HepG2 (cell line): ENCODE measurements around the gene SCRG1. TPM values are rescaled to one million over a fixed set of nuclear protein-coding genes. Genes with fewer than 3 reads are reported as not detected.
A peak's percentile ranks its signal among the peaks of the same experiment; 100 is the strongest.

Source experiments
- ARID5B ChIP-seq: IDR thresholded peaks from 2 replicates; pipeline ENCODE4 v1.4.0; 2020; ENCODE audit warnings: mild to moderate bottlenecking, missing genetic modification reagents
- ASH2L ChIP-seq: fragments of 300-600, 200-600 bp; sonication (generic); IDR thresholded peaks from 2 replicates; pipeline ENCODE4 v1.7.0; 2017; ENCODE audit warnings: low read depth, mild to moderate bottlenecking, moderate library complexity, mixed read lengths, low read length; ENCODE audit not compliant: insufficient read length
- FLYWCH1 ChIP-seq: sonication (generic); formaldehyde crosslinking; IDR thresholded peaks from 2 replicates; pipeline ENCODE4 v1.8.1; 2023; ENCODE audit warnings: mild to moderate bottlenecking, missing genetic modification reagents
- HOXA5 ChIP-seq: sonication (generic); formaldehyde crosslinking; IDR thresholded peaks from 2 replicates; pipeline ENCODE4 v1.4.0; 2020; ENCODE audit warnings: missing genetic modification reagents
- HOXD1 ChIP-seq: sonication (generic); formaldehyde crosslinking; IDR thresholded peaks from 2 replicates; pipeline ENCODE4 v1.5.0; 2020; ENCODE audit warnings: missing genetic modification reagents
- MAZ ChIP-seq, 2 experiments: sonication (generic) in 1 of 2; formaldehyde crosslinking in 1 of 2; IDR thresholded peaks; 2 replicates each; pipeline versions ENCODE4 v1.5.0 to v1.6.1; 2012 to 2020; ENCODE audit warnings: low read depth in 2 of 2, mild to moderate bottlenecking in 2 of 2, borderline replicate concordance in 1 of 2, improper control_type of control experiment in 1 of 2, low read length in 1 of 2, missing genetic modification reagents in 1 of 2, moderate library complexity in 1 of 2
- NCOA5 ChIP-seq: sonication (generic); formaldehyde crosslinking; IDR thresholded peaks from 2 replicates; pipeline ENCODE4 v1.4.0; 2020; ENCODE audit warnings: missing genetic modification reagents
- PCBP1 ChIP-seq: fragments of 200-400 bp; formaldehyde crosslinking; IDR thresholded peaks from 2 replicates; pipeline ENCODE4 v1.6.1; 2017; ENCODE audit warnings: mild to moderate bottlenecking, low read depth, low read length, borderline replicate concordance
- PHF21A ChIP-seq: sonication (generic); formaldehyde crosslinking; IDR thresholded peaks from 2 replicates; pipeline ENCODE4 v1.5.0; 2020; ENCODE audit warnings: mild to moderate bottlenecking, missing genetic modification reagents
- RBM39 ChIP-seq: fragments of 200-400 bp; formaldehyde crosslinking; IDR thresholded peaks from one replicate; pipeline ENCODE4 v1.6.1; 2018; ENCODE audit warnings: antibody characterized with exemption, mild to moderate bottlenecking, low read depth, low read length; ENCODE audit not compliant: poor library complexity, severe bottlenecking
- SIX4 ChIP-seq: sonication (generic); formaldehyde crosslinking; IDR thresholded peaks from 2 replicates; pipeline ENCODE4 v1.4.0; 2020; ENCODE audit warnings: missing genetic modification reagents
- TARDBP ChIP-seq: sonication (generic); formaldehyde crosslinking; IDR thresholded peaks from 2 replicates; pipeline ENCODE4 v1.8.0; 2022; ENCODE audit warnings: mild to moderate bottlenecking, missing genetic modification reagents
- YEATS2 ChIP-seq: sonication (generic); formaldehyde crosslinking; IDR thresholded peaks from 2 replicates; pipeline ENCODE4 v1.4.0; 2020; ENCODE audit warnings: missing genetic modification reagents, borderline replicate concordance
- ZIK1 ChIP-seq: sonication (generic); formaldehyde crosslinking; IDR thresholded peaks from 2 replicates; pipeline ENCODE4 v1.5.0; 2020; ENCODE audit warnings: mild to moderate bottlenecking, low read depth, missing genetic modification reagents, borderline replicate concordance
- ZNF335 ChIP-seq: sonication (generic); formaldehyde crosslinking; IDR thresholded peaks from 2 replicates; pipeline ENCODE4 v1.4.0; 2020; ENCODE audit warnings: missing genetic modification reagents
- ZNF557 ChIP-seq: sonication (generic); formaldehyde crosslinking; IDR thresholded peaks from 2 replicates; pipeline ENCODE4 v1.4.0; 2020; ENCODE audit warnings: missing genetic modification reagents
- ZNF558 ChIP-seq: sonication (generic); formaldehyde crosslinking; IDR thresholded peaks from 2 replicates; pipeline ENCODE4 v1.9.0; 2022; ENCODE audit warnings: mild to moderate bottlenecking, missing genetic modification reagents, borderline replicate concordance
- ZNF644 ChIP-seq: IDR thresholded peaks from 2 replicates; pipeline ENCODE4 v1.6.1; 2016; ENCODE audit warnings: low read depth
- polyA plus RNA-seq, 8 experiments: library from polyadenylated mRNA; depleted of rRNA in 3 of 8; stranded (reverse) in 7 of 8; unstranded in 1 of 8; fragments of >200 nt; fragmentation: Illumina TruSeq in 4 of 8; extraction: Trizol in 4 of 8; gene quantifications; 2 replicates each; pipeline versions ENCODE4 v1.2.1 to v1.2.3, GENCODE V29; 2011 to 2016; ENCODE audit warnings: low read depth in 4 of 8, missing spikeins in 1 of 8, mixed read lengths in 1 of 8; ENCODE audit not compliant: insufficient read depth in 1 of 8
- total RNA-seq, 5 experiments: library from RNA; depleted of rRNA; stranded (reverse); fragments of >200 nt; fragmentation: Illumina TruSeq; extraction: Trizol; gene quantifications; 2 replicates each; pipeline ENCODE4 v1.2.3, GENCODE V29; 2016; ENCODE audit warnings: low read depth in 1 of 5
- TF ChIP-seq, protein P1 (sequence below): IDR thresholded peaks from 2 replicates; pipeline ENCODE4 v1.6.1; 2016; ENCODE audit warnings: missing biosample characterization, missing genetic modification reagents, low read depth

The SCRG1 gene
- total and polyA plus RNA-seq, 2 of the 13 experiments (the other 11 are each of a cell fraction or from before 2014, with no cell fraction given), result not detected

- TF ChIP-seq ZIK1 (CRISPR knock-in tag) (0 out of 2 replicates have a peak, but pooled peaks have one; percentile 30), ARID5B (CRISPR knock-in tag) (peak; percentile 47; the same call in 1 of the 2 replicates), NCOA5 (CRISPR knock-in tag) (no peak), ZNF644 (CRISPR knock-in tag) (no peak), SIX4 (CRISPR knock-in tag) (no peak; the same call in 1 of the 2 replicates), MAZ (IDR thresholded peaks at IDR 0.05; ENCODE audit: borderline replicate concordance, low read depth, low read length) (peak; percentile 39; the same call in 1 of the 2 replicates), MAZ (CRISPR knock-in tag; IDR thresholded peaks at IDR 0.05; ENCODE audit: low read depth) (0 out of 2 replicates have a peak, but pooled peaks have one; percentile 44), HOXD1 (CRISPR knock-in tag) (0 out of 2 replicates have a peak, but pooled peaks have one; percentile 0), ZNF557 (CRISPR knock-in tag) (no peak), ZNF558 (CRISPR knock-in tag) (peak; percentile 57; the same call in 1 of the 2 replicates), FLYWCH1 (CRISPR knock-in tag) (no peak), PHF21A (CRISPR knock-in tag) (peak; percentile 18; the same call in 1 of the 2 replicates), PCBP1 (0 out of 2 replicates have a peak, but pooled peaks have one; percentile 19), ASH2L (peak; percentile 65), HOXA5 (peak; percentile 82; the same call in 1 of the 2 replicates), RBM39 (peak; percentile 64), ZNF335 (no peak), TARDBP (peak; percentile 38; the same call in 1 of the 2 replicates), YEATS2 (no peak)
- TF ChIP-seq, protein P1, sequence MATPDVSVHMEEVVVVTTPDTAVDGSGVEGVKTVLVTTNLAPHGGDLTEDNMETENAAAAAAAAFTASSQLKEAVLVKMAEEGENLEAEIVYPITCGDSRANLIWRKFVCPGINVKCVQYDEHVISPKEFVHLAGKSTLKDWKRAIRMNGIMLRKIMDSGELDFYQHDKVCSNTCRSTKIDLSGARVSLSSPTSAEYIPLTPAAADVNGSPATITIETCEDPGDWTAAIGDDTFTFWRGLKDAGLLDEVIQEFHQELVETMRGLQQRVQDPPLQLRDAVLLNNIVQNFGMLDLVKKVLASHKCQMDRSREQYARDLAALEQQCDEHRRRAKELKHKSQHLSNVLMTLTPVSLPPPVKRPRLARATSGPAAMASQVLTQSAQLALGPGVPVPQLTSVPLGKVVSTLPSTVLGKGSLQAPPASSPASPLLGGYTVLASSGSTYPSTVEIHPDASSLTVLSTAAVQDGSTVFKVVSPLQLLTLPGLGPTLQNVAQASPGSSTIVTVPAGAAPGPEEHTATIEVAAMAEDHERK (CRISPR knock-in tag), result 0 out of 2 replicates have a peak, but pooled peaks have one; percentile 29
Measured at GRCh38 chr4:173370477-173371291, 28.2 kb downstream of the SCRG1 start, which contains the start of gene SAP30 (continued).
